ENCODE measurements around the gene LYPLAL1.

LYPLAL1 gene

GRCh38 chr1:219173758-219174459 is at the start of gene LYPLAL1:
Gene LYPLAL1, plus strand, starts transcription at chr1:219173878. Its CDS starts 13 bp downstream, at chr1:219173891.
- H3K9me3 Mint-ChIP-seq, result no peaks in the 10 kb centered on the region
- peak within 1 kb of the TSS; percentile 96 for H3K27ac Mint-ChIP-seq (ENCODE audit: low read depth)
- peaks cover 8% of the 10 kb centered on the region for H3K27me3 Mint-ChIP-seq
- H3K4me1 Mint-ChIP-seq, result peaks cover 38% of the 10 kb centered on the region
- DNase-seq (ENCODE audit: low spot score in 2 of 2), result peak; percentile 76 to 77
- peaks cover 9% of the 10 kb centered on the region for H3K36me3 Mint-ChIP-seq (ENCODE audit: insufficient read depth)
- H3K4me3 Mint-ChIP-seq, result peak within 1 kb of the TSS; percentile 93
- ATAC-seq (replicated peaks; ENCODE audit: extremely low read depth, poor library complexity, severe bottlenecking), result peak; percentile 94

DNA sequence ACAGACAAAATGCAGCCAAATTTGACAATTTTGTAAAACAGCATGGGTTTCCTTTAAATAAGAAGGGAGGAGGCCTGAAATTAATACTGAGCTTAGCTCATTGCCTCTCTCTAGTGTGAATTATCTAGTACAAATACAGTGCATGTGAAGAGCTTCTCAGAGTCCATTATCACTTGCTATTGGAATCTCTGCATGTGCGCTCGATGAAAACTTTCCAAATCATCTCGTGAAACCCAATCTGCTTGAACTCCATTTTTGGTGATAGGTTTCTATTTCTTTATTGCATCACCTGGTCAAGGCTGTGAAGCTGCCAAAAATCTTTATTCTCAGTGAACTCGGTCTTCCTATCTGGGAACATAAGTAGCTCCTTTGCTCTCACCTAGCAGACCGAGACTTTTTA is 49.5 kb upstream of the LYPLAL1 start:
- DNase-seq (ENCODE audit: low spot score in 2 of 2) (no peak), ATAC-seq (replicated peaks; ENCODE audit: extremely low read depth, poor library complexity, severe bottlenecking) (no peak)
- Mint-ChIP-seq H3K36me3 (ENCODE audit: insufficient read depth) (no peaks in the 10 kb centered on the region), H3K27me3 (peaks cover 14% of the 10 kb centered on the region), H3K4me1 (no peaks in the 10 kb centered on the region), H3K9me3 (no peaks in the 10 kb centered on the region), H3K4me3 (no peak overlapping the region), H3K27ac (ENCODE audit: low read depth) (no peak overlapping the region)

GRCh38 chr1:219125342-219125741 is 48.3 kb upstream of the LYPLAL1 start:
- ATAC-seq (replicated peaks; ENCODE audit: extremely low read depth, poor library complexity, severe bottlenecking), result no peak
- H3K36me3 Mint-ChIP-seq (ENCODE audit: insufficient read depth), result no peaks in the 10 kb centered on the region

DNA sequence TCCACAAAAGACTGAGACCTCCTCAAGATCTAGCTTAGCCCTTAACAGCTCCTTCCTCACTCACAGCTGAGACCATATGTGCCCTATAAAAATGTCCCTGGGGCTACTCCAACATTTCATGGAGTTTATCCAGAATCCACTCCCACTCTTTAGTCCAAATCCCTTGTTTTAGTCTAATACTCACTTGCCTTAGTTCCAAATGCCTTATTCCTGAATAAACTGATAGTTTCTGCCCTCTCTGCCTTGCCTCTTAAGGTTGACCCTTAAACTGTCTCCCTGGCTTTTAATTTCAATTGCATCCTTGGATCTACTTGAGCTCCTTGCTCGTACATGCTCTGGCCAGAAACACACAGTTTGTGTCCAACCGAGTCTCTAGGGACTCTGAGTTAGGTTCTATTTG is 47.3 kb upstream of the LYPLAL1 start:
- H3K27ac Mint-ChIP-seq (ENCODE audit: low read depth), result no peak overlapping the region
- H3K4me1 Mint-ChIP-seq, result no peaks in the 10 kb centered on the region
- H3K27me3 Mint-ChIP-seq, result peaks cover 25% of the 10 kb centered on the region
- DNase-seq (ENCODE audit: low spot score in 2 of 2) (no peak), ATAC-seq (replicated peaks; ENCODE audit: extremely low read depth, poor library complexity, severe bottlenecking) (no peak)
- no peak overlapping the region for H3K4me3 Mint-ChIP-seq
- no peaks in the 10 kb centered on the region for H3K36me3 Mint-ChIP-seq (ENCODE audit: insufficient read depth)
- no peaks in the 10 kb centered on the region for H3K9me3 Mint-ChIP-seq

More at GRCh38 chr1:219125342-219125741, 48.3 kb upstream of the LYPLAL1 start:
- peaks cover 14% of the 10 kb centered on the region for H3K27me3 Mint-ChIP-seq
- H3K4me3 Mint-ChIP-seq, result no peak overlapping the region
- no peak overlapping the region for H3K27ac Mint-ChIP-seq (ENCODE audit: low read depth)
- H3K9me3 Mint-ChIP-seq, result no peaks in the 10 kb centered on the region
- H3K4me1 Mint-ChIP-seq, result no peaks in the 10 kb centered on the region
- DNase-seq (ENCODE audit: low spot score in 2 of 2), result no peak

- Mint-ChIP-seq H3K4me1 (no peaks in the 10 kb centered on the region), H3K4me3 (no peak overlapping the region)
Observed at GRCh38 chr1:219128957-219129356, 44.7 kb upstream of the LYPLAL1 start.

DNA sequence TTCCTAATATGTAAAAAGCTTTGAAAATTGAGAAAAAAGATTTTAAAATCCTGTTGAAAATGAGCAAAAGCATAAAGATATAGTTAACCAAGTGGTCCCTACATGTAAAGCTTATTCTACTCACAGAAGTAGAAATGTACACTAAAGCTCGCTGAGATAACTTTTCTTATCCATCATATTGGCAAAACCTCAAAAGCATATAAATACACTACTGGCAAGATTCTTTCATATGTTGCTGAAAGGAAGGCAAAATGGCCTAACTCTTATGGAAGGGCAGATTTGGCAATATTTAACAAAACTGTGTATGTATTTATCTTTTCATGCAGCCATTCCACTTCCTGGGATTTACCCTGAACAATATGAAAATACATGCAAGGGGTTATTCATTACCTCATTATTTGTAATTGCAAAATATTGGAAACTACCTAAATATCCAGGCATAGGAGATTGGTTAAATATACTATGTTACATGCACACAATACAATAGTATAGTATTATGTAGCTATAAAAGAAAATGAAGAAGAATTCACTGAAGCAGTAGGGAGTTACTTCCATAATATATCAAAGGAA is 43.2 kb upstream of the LYPLAL1 start:
- H3K27me3 Mint-ChIP-seq, result peaks cover 48% of the 10 kb centered on the region
- H3K27ac Mint-ChIP-seq (ENCODE audit: low read depth), result no peak overlapping the region
- DNase-seq (ENCODE audit: low spot score in 2 of 2) (no peak), ATAC-seq (replicated peaks; ENCODE audit: extremely low read depth, poor library complexity, severe bottlenecking) (no peak)
- no peak overlapping the region for H3K4me3 Mint-ChIP-seq
- H3K4me1 Mint-ChIP-seq, result no peaks in the 10 kb centered on the region
- H3K9me3 Mint-ChIP-seq, result no peaks in the 10 kb centered on the region
- H3K36me3 Mint-ChIP-seq (ENCODE audit: insufficient read depth), result no peaks in the 10 kb centered on the region

More at GRCh38 chr1:219128957-219129356, 44.7 kb upstream of the LYPLAL1 start:
- DNase-seq (ENCODE audit: low spot score in 2 of 2) (no peak), ATAC-seq (replicated peaks; ENCODE audit: extremely low read depth, poor library complexity, severe bottlenecking) (no peak)
- Mint-ChIP-seq H3K27me3 (peaks cover 41% of the 10 kb centered on the region), H3K9me3 (no peaks in the 10 kb centered on the region), H3K36me3 (ENCODE audit: insufficient read depth) (no peaks in the 10 kb centered on the region), H3K27ac (ENCODE audit: low read depth) (no peak overlapping the region)

DNA sequence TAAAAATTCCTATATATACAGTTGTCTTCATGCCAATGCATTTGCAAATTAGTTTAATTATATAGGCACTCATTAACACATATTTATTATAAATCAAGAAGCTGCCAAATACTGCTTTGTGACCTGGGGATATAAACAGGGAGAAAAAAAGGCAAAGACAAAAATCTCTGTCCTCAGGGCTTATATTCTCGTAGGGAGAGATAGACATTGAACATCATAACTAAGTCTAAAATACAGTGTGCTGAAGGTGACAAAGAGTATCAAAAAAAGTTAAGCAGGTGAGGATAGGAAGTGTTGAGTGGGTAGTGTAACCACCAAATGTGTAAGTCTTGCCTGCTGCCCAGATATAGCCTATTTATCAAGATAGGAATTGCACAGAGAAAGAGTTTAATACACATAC is 40.7 kb upstream of the LYPLAL1 start:
- Mint-ChIP-seq H3K9me3 (no peaks in the 10 kb centered on the region), H3K4me1 (no peaks in the 10 kb centered on the region), H3K36me3 (ENCODE audit: insufficient read depth) (no peaks in the 10 kb centered on the region), H3K27me3 (peaks cover 44% of the 10 kb centered on the region), H3K4me3 (no peak overlapping the region), H3K27ac (ENCODE audit: low read depth) (no peak overlapping the region)
- DNase-seq (ENCODE audit: low spot score in 2 of 2), result no peak
- ATAC-seq (replicated peaks; ENCODE audit: extremely low read depth, poor library complexity, severe bottlenecking), result no peak

DNA sequence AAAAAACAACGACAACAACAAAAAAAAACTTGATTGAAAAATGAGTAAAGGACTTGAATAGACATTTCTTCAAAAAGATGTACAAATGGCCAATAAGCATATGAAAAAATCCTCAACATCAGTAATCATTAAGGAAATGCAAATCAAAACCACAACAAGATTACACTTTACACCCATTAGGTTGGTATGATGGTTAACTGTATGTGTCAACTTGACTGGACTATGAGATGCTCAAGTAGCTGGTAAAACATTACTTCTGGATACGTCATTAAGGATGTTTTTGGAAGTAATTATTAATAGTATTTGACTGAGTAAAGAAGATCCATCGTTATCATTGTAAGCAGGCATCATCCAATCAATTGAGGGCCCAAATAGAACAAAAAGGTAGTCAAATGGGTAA is 34.9 kb upstream of the LYPLAL1 start:
- Mint-ChIP-seq H3K27ac (ENCODE audit: low read depth) (no peak overlapping the region), H3K4me3 (no peak overlapping the region), H3K9me3 (no peaks in the 10 kb centered on the region), H3K27me3 (peaks cover 37% of the 10 kb centered on the region), H3K4me1 (no peaks in the 10 kb centered on the region), H3K36me3 (ENCODE audit: insufficient read depth) (no peaks in the 10 kb centered on the region)
- no peak for DNase-seq (ENCODE audit: low spot score in 2 of 2)
- no peak for ATAC-seq (replicated peaks; ENCODE audit: extremely low read depth, poor library complexity, severe bottlenecking)

- no peak overlapping the region for H3K27ac Mint-ChIP-seq (ENCODE audit: low read depth)
- H3K4me3 Mint-ChIP-seq, result no peak overlapping the region
- H3K36me3 Mint-ChIP-seq (ENCODE audit: insufficient read depth), result no peaks in the 10 kb centered on the region
- H3K27me3 Mint-ChIP-seq, result peaks cover 33% of the 10 kb centered on the region
- DNase-seq (ENCODE audit: low spot score in 2 of 2), result no peak
- no peaks in the 10 kb centered on the region for H3K4me1 Mint-ChIP-seq
- H3K9me3 Mint-ChIP-seq, result no peaks in the 10 kb centered on the region
- no peak for ATAC-seq (replicated peaks; ENCODE audit: extremely low read depth, poor library complexity, severe bottlenecking)
Observed at GRCh38 chr1:219140303-219140877, 33.3 kb upstream of the LYPLAL1 start.

GRCh38 chr1:219143735-219144134 is 29.9 kb upstream of the LYPLAL1 start:
- peaks cover 2% of the 10 kb centered on the region for H3K36me3 Mint-ChIP-seq (ENCODE audit: insufficient read depth)
- H3K4me1 Mint-ChIP-seq, result no peaks in the 10 kb centered on the region

GRCh38 chr1:219144658-219145315 is 28.9 kb upstream of the LYPLAL1 start:
- no peaks in the 10 kb centered on the region for H3K4me1 Mint-ChIP-seq
- H3K4me3 Mint-ChIP-seq, result no peak overlapping the region
- H3K27ac Mint-ChIP-seq (ENCODE audit: low read depth), result no peak overlapping the region
- peaks cover 17% of the 10 kb centered on the region for H3K27me3 Mint-ChIP-seq
- DNase-seq (ENCODE audit: low spot score in 2 of 2) (no peak), ATAC-seq (replicated peaks; ENCODE audit: extremely low read depth, poor library complexity, severe bottlenecking) (no peak)
- H3K36me3 Mint-ChIP-seq (ENCODE audit: insufficient read depth), result peaks cover 2% of the 10 kb centered on the region
- no peaks in the 10 kb centered on the region for H3K9me3 Mint-ChIP-seq

More at GRCh38 chr1:219143735-219144134, 29.9 kb upstream of the LYPLAL1 start:
- no peak for ATAC-seq (replicated peaks; ENCODE audit: extremely low read depth, poor library complexity, severe bottlenecking)
- H3K27me3 Mint-ChIP-seq, result peaks cover 23% of the 10 kb centered on the region
- H3K9me3 Mint-ChIP-seq, result no peaks in the 10 kb centered on the region
- H3K27ac Mint-ChIP-seq (ENCODE audit: low read depth), result no peak overlapping the region
- DNase-seq (ENCODE audit: low spot score in 2 of 2), result no peak
- H3K4me3 Mint-ChIP-seq, result no peak overlapping the region

GRCh38 chr1:219147571-219148019 is 26.1 kb upstream of the LYPLAL1 start:
- Mint-ChIP-seq H3K27ac (ENCODE audit: low read depth) (no peak overlapping the region), H3K4me3 (no peak overlapping the region), H3K36me3 (ENCODE audit: insufficient read depth) (peaks cover 2% of the 10 kb centered on the region), H3K9me3 (no peaks in the 10 kb centered on the region), H3K27me3 (peaks cover 33% of the 10 kb centered on the region), H3K4me1 (no peaks in the 10 kb centered on the region)
- no peak for DNase-seq (ENCODE audit: low spot score in 2 of 2)
- no peak for ATAC-seq (replicated peaks; ENCODE audit: extremely low read depth, poor library complexity, severe bottlenecking)

Measured in central memory CD8-positive, alpha-beta T cell (primary cell).